SK-N-SH treated with all-trans-retinoic acid at 6 μM for 48 hours (cell line): Measurements from ENCODE around the gene TNKS1BP1.

ENCODE experiments used
- ATAC-seq: fragments of 200-7000 bp; cut with Tn5 transposase; 3 replicates; pipeline ENCODE4 v1.9.1; 2020; ENCODE audit warnings: mild to moderate bottlenecking, moderate library complexity
- ARNTL ChIP-seq: fragments of 450-650 bp; formaldehyde crosslinking; IDR thresholded peaks from 2 replicates; pipeline ENCODE4 v1.5.0; 2020; ENCODE audit warnings: low read depth, mild to moderate bottlenecking, moderate library complexity, borderline replicate concordance
- BACH2 ChIP-seq: fragments of 250-450 bp; sonication (Bioruptor Pico); IDR thresholded peaks from 2 replicates; pipeline ENCODE4 v1.9.0; 2021; ENCODE audit warnings: mild to moderate bottlenecking, borderline replicate concordance
- CSDC2 ChIP-seq: fragments of 250-450 bp; sonication (Bioruptor Pico); IDR thresholded peaks from 2 replicates; pipeline ENCODE4 v1.5.0; 2020; ENCODE audit warnings: mild to moderate bottlenecking, moderate library complexity
- ESRRG ChIP-seq: fragments of 250-450 bp; sonication (Bioruptor Pico); IDR thresholded peaks from 2 replicates; pipeline ENCODE4 v1.6.1; 2021; ENCODE audit warnings: mild to moderate bottlenecking
- GLIS3 ChIP-seq: fragments of 250-450 bp; sonication (Bioruptor Pico); IDR thresholded peaks from 2 replicates; pipeline ENCODE4 v1.5.0; 2020; ENCODE audit warnings: mild to moderate bottlenecking, moderate library complexity
- ISL1 ChIP-seq: fragments of 250-450 bp; sonication (Bioruptor Pico); IDR thresholded peaks from 2 replicates; pipeline ENCODE4 v2.1.2; 2022; ENCODE audit warnings: mild to moderate bottlenecking, moderate library complexity
- OSR1 ChIP-seq: fragments of 250-450 bp; sonication (Bioruptor Pico); IDR thresholded peaks from 2 replicates; pipeline ENCODE4 v1.8.0; 2022; ENCODE audit warnings: moderate library complexity, mild to moderate bottlenecking, inconsistent platforms
- PPARA ChIP-seq: fragments of 250-450 bp; sonication (Bioruptor Pico); IDR thresholded peaks from 2 replicates; pipeline ENCODE4 v1.5.0; 2020; ENCODE audit warnings: mild to moderate bottlenecking, borderline replicate concordance
- SNAI2 ChIP-seq: fragments of 250-450 bp; sonication (Bioruptor Pico); IDR thresholded peaks from 2 replicates; pipeline ENCODE4 v1.5.0; 2020; ENCODE audit warnings: mild to moderate bottlenecking, moderate library complexity
- TCF4 ChIP-seq: fragments of 250-450 bp; sonication (Bioruptor Pico); IDR thresholded peaks from 2 replicates; pipeline ENCODE4 v1.8.0; 2021; ENCODE audit warnings: mild to moderate bottlenecking, moderate library complexity, borderline replicate concordance
- ZC3H10 ChIP-seq: fragments of 250-450 bp; sonication (Bioruptor Pico); IDR thresholded peaks from 2 replicates; pipeline ENCODE4 v1.5.1; 2021; ENCODE audit warnings: mild to moderate bottlenecking, moderate library complexity
- ZNF70 ChIP-seq: fragments of 450-650 bp; formaldehyde crosslinking; IDR thresholded peaks from 2 replicates; pipeline ENCODE4 v1.5.0; 2020; ENCODE audit warnings: mild to moderate bottlenecking, moderate library complexity
- ZNF8 ChIP-seq: fragments of 450-650 bp; formaldehyde crosslinking; IDR thresholded peaks from 2 replicates; pipeline ENCODE4 v1.5.0; 2020; ENCODE audit warnings: mild to moderate bottlenecking, moderate library complexity
- TF ChIP-seq, protein P1 (sequence below): fragments of 250-450 bp; sonication (Bioruptor Pico); IDR thresholded peaks from 2 replicates; pipeline ENCODE4 v1.8.0; 2020; ENCODE audit warnings: mild to moderate bottlenecking, moderate library complexity, borderline replicate concordance
- TF ChIP-seq, protein P2 (sequence below): fragments of 250-450 bp; sonication (Bioruptor Pico); IDR thresholded peaks from 2 replicates; pipeline ENCODE4 v1.5.1; 2021; ENCODE audit warnings: mild to moderate bottlenecking, moderate library complexity
- TF ChIP-seq, protein P3 (sequence below): fragments of 250-450 bp; sonication (Bioruptor Pico); IDR thresholded peaks from 2 replicates; pipeline ENCODE4 v1.8.0; 2021; ENCODE audit warnings: low read depth, mild to moderate bottlenecking, moderate library complexity, borderline replicate concordance
- TF ChIP-seq, protein P4 (sequence below): fragments of 250-450 bp; sonication (Bioruptor Pico); IDR thresholded peaks from 2 replicates; pipeline ENCODE4 v1.5.0; 2020; ENCODE audit warnings: mild to moderate bottlenecking, moderate library complexity

The TNKS1BP1 gene, protein sequence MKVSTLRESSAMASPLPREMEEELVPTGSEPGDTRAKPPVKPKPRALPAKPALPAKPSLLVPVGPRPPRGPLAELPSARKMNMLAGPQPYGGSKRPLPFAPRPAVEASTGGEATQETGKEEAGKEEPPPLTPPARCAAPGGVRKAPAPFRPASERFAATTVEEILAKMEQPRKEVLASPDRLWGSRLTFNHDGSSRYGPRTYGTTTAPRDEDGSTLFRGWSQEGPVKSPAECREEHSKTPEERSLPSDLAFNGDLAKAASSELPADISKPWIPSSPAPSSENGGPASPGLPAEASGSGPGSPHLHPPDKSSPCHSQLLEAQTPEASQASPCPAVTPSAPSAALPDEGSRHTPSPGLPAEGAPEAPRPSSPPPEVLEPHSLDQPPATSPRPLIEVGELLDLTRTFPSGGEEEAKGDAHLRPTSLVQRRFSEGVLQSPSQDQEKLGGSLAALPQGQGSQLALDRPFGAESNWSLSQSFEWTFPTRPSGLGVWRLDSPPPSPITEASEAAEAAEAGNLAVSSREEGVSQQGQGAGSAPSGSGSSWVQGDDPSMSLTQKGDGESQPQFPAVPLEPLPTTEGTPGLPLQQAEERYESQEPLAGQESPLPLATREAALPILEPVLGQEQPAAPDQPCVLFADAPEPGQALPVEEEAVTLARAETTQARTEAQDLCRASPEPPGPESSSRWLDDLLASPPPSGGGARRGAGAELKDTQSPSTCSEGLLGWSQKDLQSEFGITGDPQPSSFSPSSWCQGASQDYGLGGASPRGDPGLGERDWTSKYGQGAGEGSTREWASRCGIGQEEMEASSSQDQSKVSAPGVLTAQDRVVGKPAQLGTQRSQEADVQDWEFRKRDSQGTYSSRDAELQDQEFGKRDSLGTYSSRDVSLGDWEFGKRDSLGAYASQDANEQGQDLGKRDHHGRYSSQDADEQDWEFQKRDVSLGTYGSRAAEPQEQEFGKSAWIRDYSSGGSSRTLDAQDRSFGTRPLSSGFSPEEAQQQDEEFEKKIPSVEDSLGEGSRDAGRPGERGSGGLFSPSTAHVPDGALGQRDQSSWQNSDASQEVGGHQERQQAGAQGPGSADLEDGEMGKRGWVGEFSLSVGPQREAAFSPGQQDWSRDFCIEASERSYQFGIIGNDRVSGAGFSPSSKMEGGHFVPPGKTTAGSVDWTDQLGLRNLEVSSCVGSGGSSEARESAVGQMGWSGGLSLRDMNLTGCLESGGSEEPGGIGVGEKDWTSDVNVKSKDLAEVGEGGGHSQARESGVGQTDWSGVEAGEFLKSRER (N-terminal part only)

DNA sequence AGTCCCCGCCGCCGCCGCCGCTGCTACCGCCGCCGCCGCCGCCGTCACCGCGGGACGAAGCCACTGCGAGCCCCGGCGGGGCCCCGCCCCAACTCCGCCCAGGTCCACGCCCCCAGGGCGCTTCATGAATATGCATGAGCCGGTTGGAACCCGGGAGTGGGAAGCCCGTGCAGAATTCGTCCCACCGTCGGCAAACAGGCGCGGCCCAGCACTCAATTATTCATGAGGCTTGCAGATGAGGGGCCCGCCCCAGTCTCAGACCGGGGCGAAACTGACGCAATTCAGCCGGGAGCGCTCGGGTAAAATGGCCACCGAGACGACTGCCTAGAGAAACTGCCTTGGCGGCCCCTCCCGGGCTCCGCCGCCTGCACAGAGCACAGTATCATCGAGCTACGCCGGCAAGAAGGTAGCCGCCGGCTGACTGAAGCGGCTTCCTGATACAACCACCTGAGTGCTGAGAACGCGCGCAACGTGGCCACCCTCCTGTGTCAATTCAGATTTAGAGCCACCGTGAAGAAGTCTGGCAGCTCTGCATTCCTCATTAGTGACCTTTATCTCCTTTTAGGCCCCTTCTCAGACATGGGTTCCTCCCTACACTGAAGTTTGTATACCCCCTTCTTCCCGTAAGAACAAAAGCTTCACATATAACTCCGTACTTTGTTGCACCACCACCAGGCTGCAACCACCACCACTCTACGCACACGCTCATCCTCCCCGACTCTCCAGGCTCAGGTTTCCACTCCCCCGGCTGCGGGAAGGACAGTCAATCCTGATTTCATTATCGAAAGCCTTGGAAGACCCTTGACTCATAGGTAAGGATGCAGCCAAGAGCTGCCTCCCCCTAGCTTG lies at the start of gene TNKS1BP1:
TNKS1BP1 (minus strand) TSS at position 67 of the 849 bp plus-strand sequence. CDS start 3,067 bp downstream, outside the sequence.
- peak; percentile 78 for ATAC-seq
- TF ChIP-seq ARNTL (no peak), ZNF70 (CRISPR knock-in tag) (no peak), ESRRG (CRISPR knock-in tag) (no peak), CSDC2 (CRISPR knock-in tag) (no peak), TCF4 (no peak), OSR1 (no peak), BACH2 (CRISPR knock-in tag) (no peak)
- TF ChIP-seq, protein P1, sequence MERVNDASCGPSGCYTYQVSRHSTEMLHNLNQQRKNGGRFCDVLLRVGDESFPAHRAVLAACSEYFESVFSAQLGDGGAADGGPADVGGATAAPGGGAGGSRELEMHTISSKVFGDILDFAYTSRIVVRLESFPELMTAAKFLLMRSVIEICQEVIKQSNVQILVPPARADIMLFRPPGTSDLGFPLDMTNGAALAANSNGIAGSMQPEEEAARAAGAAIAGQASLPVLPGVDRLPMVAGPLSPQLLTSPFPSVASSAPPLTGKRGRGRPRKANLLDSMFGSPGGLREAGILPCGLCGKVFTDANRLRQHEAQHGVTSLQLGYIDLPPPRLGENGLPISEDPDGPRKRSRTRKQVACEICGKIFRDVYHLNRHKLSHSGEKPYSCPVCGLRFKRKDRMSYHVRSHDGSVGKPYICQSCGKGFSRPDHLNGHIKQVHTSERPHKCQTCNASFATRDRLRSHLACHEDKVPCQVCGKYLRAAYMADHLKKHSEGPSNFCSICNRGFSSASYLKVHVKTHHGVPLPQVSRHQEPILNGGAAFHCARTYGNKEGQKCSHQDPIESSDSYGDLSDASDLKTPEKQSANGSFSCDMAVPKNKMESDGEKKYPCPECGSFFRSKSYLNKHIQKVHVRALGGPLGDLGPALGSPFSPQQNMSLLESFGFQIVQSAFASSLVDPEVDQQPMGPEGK = no peak
- TF ChIP-seq, protein P2, sequence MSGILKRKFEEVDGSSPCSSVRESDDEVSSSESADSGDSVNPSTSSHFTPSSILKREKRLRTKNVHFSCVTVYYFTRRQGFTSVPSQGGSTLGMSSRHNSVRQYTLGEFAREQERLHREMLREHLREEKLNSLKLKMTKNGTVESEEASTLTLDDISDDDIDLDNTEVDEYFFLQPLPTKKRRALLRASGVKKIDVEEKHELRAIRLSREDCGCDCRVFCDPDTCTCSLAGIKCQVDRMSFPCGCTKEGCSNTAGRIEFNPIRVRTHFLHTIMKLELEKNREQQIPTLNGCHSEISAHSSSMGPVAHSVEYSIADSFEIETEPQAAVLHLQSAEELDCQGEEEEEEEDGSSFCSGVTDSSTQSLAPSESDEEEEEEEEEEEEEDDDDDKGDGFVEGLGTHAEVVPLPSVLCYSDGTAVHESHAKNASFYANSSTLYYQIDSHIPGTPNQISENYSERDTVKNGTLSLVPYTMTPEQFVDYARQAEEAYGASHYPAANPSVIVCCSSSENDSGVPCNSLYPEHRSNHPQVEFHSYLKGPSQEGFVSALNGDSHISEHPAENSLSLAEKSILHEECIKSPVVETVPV = no peak

DNA sequence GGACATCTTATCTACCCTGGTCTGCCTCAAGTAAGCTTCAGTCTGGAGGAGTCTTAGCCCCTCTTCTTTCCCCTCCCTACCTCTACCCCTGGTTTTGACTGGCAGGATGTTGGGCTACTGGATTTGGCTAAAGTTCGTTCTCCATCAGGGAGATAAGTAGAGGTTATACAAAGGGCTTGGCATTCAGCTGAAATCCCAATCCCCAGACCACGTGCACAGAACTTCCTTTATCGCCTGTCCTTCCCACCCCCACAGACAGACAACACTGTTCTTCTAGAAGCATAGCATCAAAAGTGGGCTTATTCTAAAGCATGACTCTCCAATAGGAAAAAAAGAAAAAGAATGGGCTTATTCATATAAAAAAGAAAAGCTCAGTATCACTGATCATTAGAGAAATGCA lies 48.4 kb upstream of the TNKS1BP1 start:
- no peak for TF ChIP-seq GLIS3 (CRISPR knock-in tag)
- TF ChIP-seq CSDC2 (CRISPR knock-in tag) = no peak
- TF ChIP-seq, protein P3, sequence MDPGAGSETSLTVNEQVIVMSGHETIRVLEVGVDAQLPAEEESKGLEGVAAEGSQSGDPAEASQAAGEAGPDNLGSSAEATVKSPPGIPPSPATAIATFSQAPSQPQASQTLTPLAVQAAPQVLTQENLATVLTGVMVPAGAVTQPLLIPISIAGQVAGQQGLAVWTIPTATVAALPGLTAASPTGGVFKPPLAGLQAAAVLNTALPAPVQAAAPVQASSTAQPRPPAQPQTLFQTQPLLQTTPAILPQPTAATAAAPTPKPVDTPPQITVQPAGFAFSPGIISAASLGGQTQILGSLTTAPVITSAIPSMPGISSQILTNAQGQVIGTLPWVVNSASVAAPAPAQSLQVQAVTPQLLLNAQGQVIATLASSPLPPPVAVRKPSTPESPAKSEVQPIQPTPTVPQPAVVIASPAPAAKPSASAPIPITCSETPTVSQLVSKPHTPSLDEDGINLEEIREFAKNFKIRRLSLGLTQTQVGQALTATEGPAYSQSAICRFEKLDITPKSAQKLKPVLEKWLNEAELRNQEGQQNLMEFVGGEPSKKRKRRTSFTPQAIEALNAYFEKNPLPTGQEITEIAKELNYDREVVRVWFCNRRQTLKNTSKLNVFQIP = no peak
- TF ChIP-seq ZNF70 (CRISPR knock-in tag) = no peak
- TF ChIP-seq SNAI2 (CRISPR knock-in tag) = no peak
- TF ChIP-seq, protein P4, sequence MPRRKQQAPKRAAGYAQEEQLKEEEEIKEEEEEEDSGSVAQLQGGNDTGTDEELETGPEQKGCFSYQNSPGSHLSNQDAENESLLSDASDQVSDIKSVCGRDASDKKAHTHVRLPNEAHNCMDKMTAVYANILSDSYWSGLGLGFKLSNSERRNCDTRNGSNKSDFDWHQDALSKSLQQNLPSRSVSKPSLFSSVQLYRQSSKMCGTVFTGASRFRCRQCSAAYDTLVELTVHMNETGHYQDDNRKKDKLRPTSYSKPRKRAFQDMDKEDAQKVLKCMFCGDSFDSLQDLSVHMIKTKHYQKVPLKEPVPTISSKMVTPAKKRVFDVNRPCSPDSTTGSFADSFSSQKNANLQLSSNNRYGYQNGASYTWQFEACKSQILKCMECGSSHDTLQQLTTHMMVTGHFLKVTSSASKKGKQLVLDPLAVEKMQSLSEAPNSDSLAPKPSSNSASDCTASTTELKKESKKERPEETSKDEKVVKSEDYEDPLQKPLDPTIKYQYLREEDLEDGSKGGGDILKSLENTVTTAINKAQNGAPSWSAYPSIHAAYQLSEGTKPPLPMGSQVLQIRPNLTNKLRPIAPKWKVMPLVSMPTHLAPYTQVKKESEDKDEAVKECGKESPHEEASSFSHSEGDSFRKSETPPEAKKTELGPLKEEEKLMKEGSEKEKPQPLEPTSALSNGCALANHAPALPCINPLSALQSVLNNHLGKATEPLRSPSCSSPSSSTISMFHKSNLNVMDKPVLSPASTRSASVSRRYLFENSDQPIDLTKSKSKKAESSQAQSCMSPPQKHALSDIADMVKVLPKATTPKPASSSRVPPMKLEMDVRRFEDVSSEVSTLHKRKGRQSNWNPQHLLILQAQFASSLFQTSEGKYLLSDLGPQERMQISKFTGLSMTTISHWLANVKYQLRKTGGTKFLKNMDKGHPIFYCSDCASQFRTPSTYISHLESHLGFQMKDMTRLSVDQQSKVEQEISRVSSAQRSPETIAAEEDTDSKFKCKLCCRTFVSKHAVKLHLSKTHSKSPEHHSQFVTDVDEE (CRISPR knock-in tag) = no peak
- TF ChIP-seq, protein P1 = no peak
- no peak for TF ChIP-seq TCF4
- no peak for TF ChIP-seq ZNF8
- TF ChIP-seq, protein P2 = no peak
- no peak for TF ChIP-seq ARNTL
- no peak for TF ChIP-seq ZC3H10 (CRISPR knock-in tag)
- no peak for TF ChIP-seq ISL1 (CRISPR knock-in tag)
- TF ChIP-seq PPARA (CRISPR knock-in tag) = no peak
- TF ChIP-seq BACH2 (CRISPR knock-in tag) = no peak
- ATAC-seq = no peak
